Endothelial cell of umbilical vein (primary cell): ENCODE measurements around the gene TMEM233. TPM values are rescaled to one million over a fixed set of nuclear protein-coding genes. Genes with fewer than 3 reads are reported as not detected.
A peak's percentile ranks its signal among the peaks of the same experiment; 100 is the strongest.

ENCODE experiments used
- BruUV-seq: library from RNA; stranded (reverse); fragments of 400-500 nt; replicated peaks from 2 replicates; lab custom pipeline; 2021; lab: Mats Ljungman, UMichigan
- CTCF ChIA-PET: fragments of 300-600, 350-600 bp; sonication (Branson Sonifier 250); formaldehyde crosslinking; loops from one replicate; lab custom pipeline; 2021; ENCODE audit warnings: antibody characterized with exemption, inconsistent platforms; lab: Charles Lee
- POLR2A ChIA-PET: fragments of 300-600, 350-600 bp; sonication (Branson Sonifier 250); formaldehyde crosslinking; loops from one replicate; lab custom pipeline; 2021; ENCODE audit warnings: antibody characterized with exemption, inconsistent platforms; lab: Charles Lee
- DNase-seq: peaks from one replicate; pipeline ENCODE4 v3.0.0-alpha.2; 2011; ENCODE audit warnings: low read depth, low spot score
- FAIRE-seq: peaks from 2 replicates; lab custom pipeline; 2011; peaks lifted over from hg19 to GRCh38; lab: Jason Lieb, UNC
- H2AFZ ChIP-seq: 2 replicates; pipeline ENCODE4 v1.6.0; 2012; ENCODE audit warnings: low read depth, low read length, control low read depth, inconsistent platforms
- H3K27ac ChIP-seq: 2 replicates; pipeline ENCODE4 v1.5.1; 2011; ENCODE audit warnings: low read depth, mild to moderate bottlenecking, control low read depth, low read length, moderate library complexity; ENCODE audit not compliant: insufficient read depth
- H3K27me3 ChIP-seq, 2 experiments: 2 replicates each; pipeline versions ENCODE4 v1.6.0 to v1.6.1; 2011; ENCODE audit warnings: low read length in 2 of 2, mixed read lengths in 1 of 2; ENCODE audit not compliant: control insufficient read depth in 2 of 2, insufficient read depth in 2 of 2
- H3K36me3 ChIP-seq, 2 experiments: 2 replicates in 1 of 2; 3 replicates in 1 of 2; pipeline ENCODE4 v1.5.1; 2011; ENCODE audit warnings: low read length in 2 of 2, mild to moderate bottlenecking in 1 of 2, moderate library complexity in 1 of 2; ENCODE audit not compliant: control insufficient read depth in 2 of 2, insufficient read depth in 2 of 2; ENCODE audit errors: extremely low read depth in 1 of 2
- H3K4me1 ChIP-seq: 3 replicates; pipeline ENCODE4 v1.5.1; 2011; ENCODE audit warnings: mild to moderate bottlenecking, low read length; ENCODE audit not compliant: control insufficient read depth, insufficient read depth; ENCODE audit errors: extremely low read depth
- H3K4me2 ChIP-seq: 2 replicates; pipeline ENCODE4 v1.6.1; 2011; ENCODE audit warnings: low read length, control low read depth, mixed read lengths; ENCODE audit not compliant: insufficient read depth
- H3K4me3 ChIP-seq, 3 experiments: fragments of 200-600 bp in 1 of 3; sonication (generic), shearing (Covaris generic) in 1 of 3; replicated peaks in 1 of 3; 2 replicates each; pipeline ENCODE4 v1.5.1; 2011 to 2016; ENCODE audit warnings: control low read depth in 3 of 3, low read length in 3 of 3, mild to moderate bottlenecking in 2 of 3, inconsistent platforms in 1 of 3, low read depth in 1 of 3, moderate library complexity in 1 of 3; ENCODE audit not compliant: insufficient read depth in 1 of 3
- H3K79me2 ChIP-seq: 2 replicates; pipeline ENCODE4 v1.6.0; 2012; ENCODE audit warnings: low read length, inconsistent platforms; ENCODE audit not compliant: control insufficient read depth, insufficient read depth
- H3K9ac ChIP-seq: replicated peaks from 2 replicates; pipeline ENCODE3; 2011; ENCODE audit warnings: low read length, control low read depth; ENCODE audit not compliant: insufficient read depth; ENCODE audit errors: extremely low read depth
- H3K9me1 ChIP-seq: replicated peaks from 3 replicates; pipeline ENCODE4 v1.6.0; 2011; ENCODE audit warnings: mild to moderate bottlenecking, low read length; ENCODE audit not compliant: control insufficient read depth, insufficient read depth; ENCODE audit errors: extremely low read depth
- H3K9me3 ChIP-seq: replicated peaks from 2 replicates; pipeline ENCODE4 v1.5.1; 2012; ENCODE audit warnings: low read length, inconsistent platforms; ENCODE audit not compliant: control insufficient read depth, insufficient read depth
- H4K20me1 ChIP-seq: replicated peaks from 2 replicates; pipeline ENCODE3; 2011; ENCODE audit warnings: mild to moderate bottlenecking, low read length; ENCODE audit not compliant: control insufficient read depth, insufficient read depth; ENCODE audit errors: extremely low read depth
- EZH2 ChIP-seq: IDR thresholded peaks from 2 replicates; pipeline ENCODE4 v1.6.1; 2012; ENCODE audit warnings: borderline replicate concordance, low read depth, mild to moderate bottlenecking, moderate library complexity, low read length, inconsistent platforms; ENCODE audit not compliant: severe bottlenecking
- FOS ChIP-seq: IDR thresholded peaks from 2 replicates; pipeline ENCODE4 v1.6.1; 2011; ENCODE audit warnings: mild to moderate bottlenecking, low read length, moderate library complexity, borderline replicate concordance; ENCODE audit not compliant: insufficient read depth
- GATA2 ChIP-seq: IDR thresholded peaks from 2 replicates; pipeline ENCODE4 v1.7.0; 2011; ENCODE audit warnings: low read depth, mild to moderate bottlenecking, moderate library complexity, mixed read lengths, low read length; ENCODE audit not compliant: insufficient read length, insufficient read depth
- JUN ChIP-seq: IDR thresholded peaks from 2 replicates; pipeline ENCODE4 v1.6.1; 2011; ENCODE audit warnings: borderline replicate concordance, low read depth; ENCODE audit not compliant: insufficient read length, insufficient read depth
- MYC ChIP-seq: IDR thresholded peaks from one replicate; pipeline ENCODE4 v1.6.1; 2011; ENCODE audit warnings: mild to moderate bottlenecking, low read depth, low read length
- POLR2A ChIP-seq: IDR thresholded peaks from 2 replicates; pipeline ENCODE4 v1.6.1; 2012; ENCODE audit warnings: low read depth, mild to moderate bottlenecking, control low read depth, low read length
- POLR2AphosphoS5 ChIP-seq: IDR thresholded peaks from 2 replicates; pipeline ENCODE4 v1.6.1; 2012; ENCODE audit warnings: low read depth, mild to moderate bottlenecking, control low read depth, low read length, moderate library complexity; ENCODE audit not compliant: insufficient read depth
- dilution Hi-C: fragments of 300-500 bp; cut with MboI; formaldehyde crosslinking; loops from one replicate; pipeline ENCODE4 v1.15.0; 2019; ENCODE audit warnings: low sequenced_read_pairs; ENCODE audit not compliant: extremely low pct_ligation_motif_present
- intact Hi-C: fragments of 100-400 bp; cut with micrococcal nuclease; formaldehyde crosslinking; loops from one replicate; pipeline ENCODE4 v1.10.0; 2022
- polyA plus RNA-seq, 4 experiments: library from polyadenylated mRNA; depleted of rRNA in 3 of 4; stranded (reverse) in 3 of 4; unstranded in 1 of 4; fragments of >200 nt; gene quantifications; 2 replicates each; pipeline versions ENCODE4 v1.2.1 to v1.2.3, GENCODE V29; 2011 to 2012; ENCODE audit warnings: missing spikeins in 1 of 4
- total RNA-seq: library from RNA; stranded (reverse); gene quantifications from 2 replicates; pipeline ENCODE4 v1.2.3, GENCODE V29; 2021
- TF ChIP-seq, protein P1 (sequence below): IDR thresholded peaks from 2 replicates; pipeline ENCODE4 v1.6.1; 2011; ENCODE audit not compliant: insufficient read depth, insufficient read length
- TF ChIP-seq, protein P2 (sequence below), 2 donors: IDR thresholded peaks; 1 replicate in 1 of 2; 2 replicates in 1 of 2; pipeline ENCODE4 v1.5.1; 2011; ENCODE audit warnings: low read length in 2 of 2, mild to moderate bottlenecking in 2 of 2, moderate library complexity in 2 of 2, control low read depth in 1 of 2, inconsistent platforms in 1 of 2, low read depth in 1 of 2; ENCODE audit not compliant: insufficient read depth in 1 of 2; ENCODE audit errors: extremely low read depth in 1 of 2

The TMEM233 gene
- total and polyA plus RNA-seq, 2 donors (not counting 3 experiments of a cell fraction or from before 2014, with no cell fraction given): 0.01 TPM; not detected in 1

DNA sequence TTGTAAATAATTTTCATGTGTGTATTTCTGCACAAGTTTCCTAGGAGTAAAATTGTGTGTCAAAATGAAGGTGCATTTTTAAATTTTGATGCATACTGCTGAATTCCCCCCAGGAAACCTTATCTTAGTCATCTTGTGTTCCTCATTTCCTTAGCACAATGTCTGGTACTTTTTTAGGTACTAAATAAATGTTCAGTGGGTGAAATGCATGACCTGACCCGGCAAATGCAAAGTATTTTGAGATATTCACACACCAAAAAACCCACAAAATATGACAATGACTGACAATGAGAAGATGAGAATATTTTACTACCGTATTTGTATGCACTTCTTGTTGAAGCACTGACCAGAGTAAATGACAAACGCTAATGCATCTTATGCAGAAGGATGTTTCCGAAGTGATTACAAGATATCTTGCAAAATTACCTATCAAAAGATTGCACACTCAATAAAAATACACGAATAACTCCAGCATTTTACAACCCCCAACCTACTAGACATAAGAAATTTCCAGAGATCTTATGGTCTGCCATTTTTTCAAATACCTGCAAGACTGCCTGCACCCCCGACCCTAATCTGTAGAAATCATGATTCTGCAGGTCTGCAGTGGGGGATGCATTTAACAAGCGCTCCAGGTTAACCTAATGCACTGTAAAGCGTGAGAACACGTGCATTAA, 73.5 kb downstream of the TMEM233 start:
- Histone ChIP-seq H3K79me2 (peaks cover 4% of the 10 kb centered on the region), H3K27ac (no peak overlapping the region), H3K9me1 (no peaks in the 10 kb centered on the region), H3K9me3 (no peaks in the 10 kb centered on the region), H3K4me2 (peak overlapping the region; percentile 89), H3K27me3 (peaks cover 1 to 3% of the 10 kb centered on the region in 2 experiments), H3K9ac (peak overlapping the region; percentile 58), H2AFZ (peak overlapping the region; percentile 88), H3K36me3 (no peaks in the 10 kb centered on the region), H3K4me1 (peaks cover 26% of the 10 kb centered on the region), H3K4me3 (peak overlapping the region; percentile 69 to 84 (median 76)), H4K20me1 (no peaks in the 10 kb centered on the region)
- FAIRE-seq (peak; percentile 8), DNase-seq (no peak)
- TSS peak; percentile 12 for BruUV-seq
- TF ChIP-seq MYC (no peak), JUN (no peak), POLR2A (no peak), EZH2 (no peak), FOS (peak; percentile 20), POLR2AphosphoS5 (no peak), GATA2 (peak; percentile 29)
- TF ChIP-seq, protein P1, sequence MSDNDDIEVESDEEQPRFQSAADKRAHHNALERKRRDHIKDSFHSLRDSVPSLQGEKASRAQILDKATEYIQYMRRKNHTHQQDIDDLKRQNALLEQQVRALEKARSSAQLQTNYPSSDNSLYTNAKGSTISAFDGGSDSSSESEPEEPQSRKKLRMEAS: no peak
- TF ChIP-seq, protein P2, sequence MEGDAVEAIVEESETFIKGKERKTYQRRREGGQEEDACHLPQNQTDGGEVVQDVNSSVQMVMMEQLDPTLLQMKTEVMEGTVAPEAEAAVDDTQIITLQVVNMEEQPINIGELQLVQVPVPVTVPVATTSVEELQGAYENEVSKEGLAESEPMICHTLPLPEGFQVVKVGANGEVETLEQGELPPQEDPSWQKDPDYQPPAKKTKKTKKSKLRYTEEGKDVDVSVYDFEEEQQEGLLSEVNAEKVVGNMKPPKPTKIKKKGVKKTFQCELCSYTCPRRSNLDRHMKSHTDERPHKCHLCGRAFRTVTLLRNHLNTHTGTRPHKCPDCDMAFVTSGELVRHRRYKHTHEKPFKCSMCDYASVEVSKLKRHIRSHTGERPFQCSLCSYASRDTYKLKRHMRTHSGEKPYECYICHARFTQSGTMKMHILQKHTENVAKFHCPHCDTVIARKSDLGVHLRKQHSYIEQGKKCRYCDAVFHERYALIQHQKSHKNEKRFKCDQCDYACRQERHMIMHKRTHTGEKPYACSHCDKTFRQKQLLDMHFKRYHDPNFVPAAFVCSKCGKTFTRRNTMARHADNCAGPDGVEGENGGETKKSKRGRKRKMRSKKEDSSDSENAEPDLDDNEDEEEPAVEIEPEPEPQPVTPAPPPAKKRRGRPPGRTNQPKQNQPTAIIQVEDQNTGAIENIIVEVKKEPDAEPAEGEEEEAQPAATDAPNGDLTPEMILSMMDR (IDR thresholded peaks at IDR 0.05; ENCODE audit: extremely low read depth in 1 of 2, insufficient read depth in 1 of 2, low read depth in 1 of 2, low read length in 2 of 2): no peak
- ChIA-PET POLR2A (interaction anchor here (0.6 kb wide), 2 partner anchors 222 to 1272 kb away, joined by 3 to 5 read pairs; no protein-coding TSS in a partner anchor), CTCF (interaction anchor here (0.6 to 2.2 kb wide), 19 partner anchors 14 to 1290 kb away, joined by 3 to 40 read pairs (median 4); partner anchors contain the start of gene SUDS3)
- intact Hi-C loops: loop anchor here (1.0 to 10.0 kb wide), 4 partner anchors 26 to 1262 kb away; no protein-coding TSS in a partner anchor
- dilution Hi-C loops: no loop called here
